ENCODE data around the gene LRRIQ1.

- no peak for TF ChIP-seq POLR2A (IDR thresholded peaks at IDR 0.05)
- TF ChIP-seq CTCF (IDR thresholded peaks at IDR 0.05 in 4 of 5, conservative IDR thresholded peaks at IDR 0.05 in 1 of 5): no peak
Measured at GRCh38 chr12:85280984-85281630, 245.0 kb downstream of the LRRIQ1 start.
